ENCODE measurements around the gene FAM20C. TPM values are rescaled to one million over a fixed set of nuclear protein-coding genes. Genes with fewer than 3 reads are reported as not detected.

Gene FAM20C
- total RNA-seq, 6 donors from 2014 or later, result 17.7 to 53.7 (median 46.8) TPM

- H3K4me3 ChIP-seq, result no peak overlapping the region
- WGBS, 2 donors, result 41 to 75% methylated on average over 21 to 28 of the region's 28 CpGs
- no peak for TF ChIP-seq POLR2A (IDR thresholded peaks at IDR 0.05)
- TF ChIP-seq, protein P1, sequence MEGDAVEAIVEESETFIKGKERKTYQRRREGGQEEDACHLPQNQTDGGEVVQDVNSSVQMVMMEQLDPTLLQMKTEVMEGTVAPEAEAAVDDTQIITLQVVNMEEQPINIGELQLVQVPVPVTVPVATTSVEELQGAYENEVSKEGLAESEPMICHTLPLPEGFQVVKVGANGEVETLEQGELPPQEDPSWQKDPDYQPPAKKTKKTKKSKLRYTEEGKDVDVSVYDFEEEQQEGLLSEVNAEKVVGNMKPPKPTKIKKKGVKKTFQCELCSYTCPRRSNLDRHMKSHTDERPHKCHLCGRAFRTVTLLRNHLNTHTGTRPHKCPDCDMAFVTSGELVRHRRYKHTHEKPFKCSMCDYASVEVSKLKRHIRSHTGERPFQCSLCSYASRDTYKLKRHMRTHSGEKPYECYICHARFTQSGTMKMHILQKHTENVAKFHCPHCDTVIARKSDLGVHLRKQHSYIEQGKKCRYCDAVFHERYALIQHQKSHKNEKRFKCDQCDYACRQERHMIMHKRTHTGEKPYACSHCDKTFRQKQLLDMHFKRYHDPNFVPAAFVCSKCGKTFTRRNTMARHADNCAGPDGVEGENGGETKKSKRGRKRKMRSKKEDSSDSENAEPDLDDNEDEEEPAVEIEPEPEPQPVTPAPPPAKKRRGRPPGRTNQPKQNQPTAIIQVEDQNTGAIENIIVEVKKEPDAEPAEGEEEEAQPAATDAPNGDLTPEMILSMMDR (IDR thresholded peaks at IDR 0.05), result peak in 1 of 6 experiments; percentile 21
- no peak for TF ChIP-seq POLR2AphosphoS5 (IDR thresholded peaks at IDR 0.05)
- peak overlapping the region in 2 of 4 donors; percentile 2 to 5 for H3K27ac ChIP-seq
- H3K4me1 ChIP-seq, result peaks cover 7 to 15% (median 12%) of the 10 kb centered on the region in 4 donors
- ATAC-seq (ENCODE audit: low FRiP score in 2 of 2) (peak; percentile 4 to 66), DNase-seq (peak in 1 of 2 donors; percentile 61)
- no peaks in the 10 kb centered on the region for H3K9me3 ChIP-seq
- H3K27me3 ChIP-seq, result no peaks in the 10 kb centered on the region
- H3K36me3 ChIP-seq, result peaks cover 0 to 25% (median 8%) of the 10 kb centered on the region in 4 donors
These were observed 27.9 kb downstream of the FAM20C start for GRCh38 chr7:220151-220841.

GRCh38 chr7:221978-222715, 29.8 kb downstream of the FAM20C start:
- peak in 1 of 2 donors; percentile 4 for ATAC-seq (ENCODE audit: low FRiP score in 2 of 2)
- TF ChIP-seq, protein P1 (IDR thresholded peaks at IDR 0.05), result no peak
- TF ChIP-seq POLR2A (IDR thresholded peaks at IDR 0.05) (no peak), EP300 (IDR thresholded peaks at IDR 0.05) (no peak), POLR2AphosphoS5 (IDR thresholded peaks at IDR 0.05) (no peak)
- WGBS, 2 donors, result 79% methylated on average over 5 to 13 of the region's 15 CpGs

GRCh38 chr7:222716-223041, 30.3 kb downstream of the FAM20C start:
- Histone ChIP-seq H3K4me1 (peaks cover 7 to 15% (median 12%) of the 10 kb centered on the region in 4 donors), H3K9me3 (no peaks in the 10 kb centered on the region), H3K27ac (no peak overlapping the region), H3K4me3 (no peak overlapping the region), H3K36me3 (peaks cover 0 to 29% (median 9%) of the 10 kb centered on the region in 4 donors), H3K27me3 (no peaks in the 10 kb centered on the region)
- DNase-seq (no peak), ATAC-seq (ENCODE audit: low FRiP score in 2 of 2) (no peak)
- 88 to 95% methylated on average over 10 of the region's 10 CpGs for WGBS, 2 donors
- no peak for TF ChIP-seq POLR2A (IDR thresholded peaks at IDR 0.05)
- TF ChIP-seq, protein P1 (IDR thresholded peaks at IDR 0.05), result no peak

More at GRCh38 chr7:221978-222715, 29.8 kb downstream of the FAM20C start:
- DNase-seq, result peak in 1 of 2 donors; percentile 58
- Histone ChIP-seq H3K27ac (no peak overlapping the region), H3K27me3 (no peaks in the 10 kb centered on the region), H3K36me3 (peaks cover 0 to 29% (median 9%) of the 10 kb centered on the region in 4 donors), H3K9me3 (no peaks in the 10 kb centered on the region), H3K4me1 (peaks cover 7 to 15% (median 12%) of the 10 kb centered on the region in 4 donors), H3K4me3 (no peak overlapping the region)

GRCh38 chr7:223118-223800, 30.9 kb downstream of the FAM20C start:
- no peaks in the 10 kb centered on the region for H3K27me3 ChIP-seq
- H3K4me1 ChIP-seq, result peaks cover 7 to 15% (median 12%) of the 10 kb centered on the region in 4 donors
- H3K9me3 ChIP-seq, result no peaks in the 10 kb centered on the region
- no peak overlapping the region for H3K4me3 ChIP-seq
- no peak for TF ChIP-seq EP300 (IDR thresholded peaks at IDR 0.05)
- TF ChIP-seq POLR2AphosphoS5 (IDR thresholded peaks at IDR 0.05), result no peak
- TF ChIP-seq POLR2A (IDR thresholded peaks at IDR 0.05), result no peak
- TF ChIP-seq, protein P1 (IDR thresholded peaks at IDR 0.05), result no peak
- peak in 1 of 2 donors; percentile 73 for DNase-seq
- no peak overlapping the region for H3K27ac ChIP-seq
- peak in 1 of 2 donors; percentile 3 for ATAC-seq (ENCODE audit: low FRiP score in 2 of 2)
- peaks cover 0 to 24% (median 6%) of the 10 kb centered on the region in 4 donors for H3K36me3 ChIP-seq
- WGBS, 2 donors, result 90 to 95% methylated on average over 22 to 34 of the region's 34 CpGs

All from upper lobe of left lung (tissue), 6 donors.